Smooth muscle cell (in vitro differentiated cells): Measurements from ENCODE around the gene JAK1. TPM values are rescaled to one million over a fixed set of nuclear protein-coding genes. Genes with fewer than 3 reads are reported as not detected.

Experiments
- DNase-seq: peaks from one replicate; lab custom pipeline; 2025; ENCODE audit not compliant: unreplicated experiment; lab: John Stamatoyannopoulos, UW
- H2AFZ ChIP-seq: fragments of 200-600 bp; sonication (generic); 2 replicates; pipeline ENCODE4 v1.6.0; 2016; ENCODE audit warnings: antibody characterized with exemption, low read depth, mild to moderate bottlenecking
- H3F3A ChIP-seq: fragments of 200-600 bp; sonication (generic); 2 replicates; pipeline ENCODE4 v1.6.0; 2017; ENCODE audit warnings: antibody characterized with exemption, low read depth
- H3K27ac ChIP-seq: fragments of 200-600 bp; sonication (generic); 2 replicates; pipeline ENCODE4 v1.5.1; 2016; ENCODE audit warnings: low read depth, mild to moderate bottlenecking
- H3K27me3 ChIP-seq: fragments of 200-600 bp; sonication (generic); 2 replicates; pipeline ENCODE4 v1.6.1; 2016; ENCODE audit warnings: low read depth, mild to moderate bottlenecking
- H3K36me3 ChIP-seq: fragments of 200-600 bp; sonication (generic); 2 replicates; pipeline ENCODE4 v1.5.1; 2016; ENCODE audit warnings: low read depth
- H3K4me1 ChIP-seq: fragments of 200-600 bp; sonication (generic); 2 replicates; pipeline ENCODE4 v1.5.1; 2016; ENCODE audit warnings: low read depth
- H3K4me2 ChIP-seq: fragments of 200-600 bp; sonication (generic); 2 replicates; pipeline ENCODE4 v1.6.0; 2016; ENCODE audit warnings: mild to moderate bottlenecking
- H3K4me3 ChIP-seq: fragments of 200-600 bp; sonication (generic); 2 replicates; pipeline ENCODE4 v1.5.1; 2016; ENCODE audit warnings: mild to moderate bottlenecking
- H3K79me2 ChIP-seq: fragments of 200-600 bp; sonication (generic); 2 replicates; pipeline ENCODE4 v1.6.0; 2016; ENCODE audit warnings: low read depth, mild to moderate bottlenecking
- H3K9ac ChIP-seq: fragments of 200-600 bp; sonication (generic); 2 replicates; pipeline ENCODE4 v1.6.0; 2016; ENCODE audit warnings: low read depth
- H3K9me3 ChIP-seq: fragments of 200-600 bp; sonication (generic); replicated peaks from 2 replicates; pipeline ENCODE4 v1.5.1; 2016; ENCODE audit warnings: low read depth
- H4K20me1 ChIP-seq: fragments of 200-600 bp; sonication (generic); 2 replicates; pipeline ENCODE4 v1.6.0; 2016; ENCODE audit warnings: low read depth
- CTCF ChIP-seq: fragments of 200-600 bp; sonication (generic); IDR thresholded peaks from 2 replicates; pipeline ENCODE4 v1.5.1; 2017; ENCODE audit warnings: borderline replicate concordance, mild to moderate bottlenecking, antibody characterized with exemption; ENCODE audit not compliant: insufficient read depth, poor library complexity, severe bottlenecking
- WGBS: methylation state at CpG from one replicate; pipeline ENCODE4 v1.1.7; 2016; ENCODE audit warnings: low lambda C conversion rate; 5-methylcytosine and 5-hydroxymethylcytosine counted together
- polyA plus RNA-seq: library from polyadenylated mRNA; unstranded; fragments of >200 nt; fragmentation: Nextera tagmentation; extraction: Ambion mirVana; gene quantifications from 2 replicates; pipeline ENCODE4 v1.2.1, GENCODE V29; 2016
- total RNA-seq: library from RNA; depleted of rRNA; stranded (reverse); fragments of >200 nt; gene quantifications from 2 replicates; pipeline ENCODE4 v1.2.3, GENCODE V29; 2014

Gene JAK1
- total and polyA plus RNA-seq, 2 experiments from 2014 or later = 44.9 to 110 TPM

- Histone ChIP-seq H3K27me3 (no peaks in the 10 kb centered on the region), H4K20me1 (peaks cover 93% of the 10 kb centered on the region), H3K9me3 (no peaks in the 10 kb centered on the region), H3F3A (no peaks in the 10 kb centered on the region), H2AFZ (no peak overlapping the region), H3K27ac (peak overlapping the region; percentile 2), H3K79me2 (peaks cover 93% of the 10 kb centered on the region), H3K4me3 (no peak overlapping the region), H3K9ac (no peak overlapping the region), H3K4me1 (no peaks in the 10 kb centered on the region), H3K36me3 (no peaks in the 10 kb centered on the region), H3K4me2 (peak overlapping the region; percentile 22)
- TF ChIP-seq CTCF = no peak
- no peak for DNase-seq
- 61% methylated on average over 3 of the region's 3 CpGs for WGBS
Observed at GRCh38 chr1:64956010-64956640, 10.2 kb downstream of the JAK1 start.

GRCh38 chr1:64955097-64956009 is 11.0 kb downstream of the JAK1 start:
- Histone ChIP-seq H3K9me3 (no peaks in the 10 kb centered on the region), H3F3A (no peaks in the 10 kb centered on the region), H3K36me3 (no peaks in the 10 kb centered on the region), H3K27ac (no peak overlapping the region), H3K4me1 (no peaks in the 10 kb centered on the region), H2AFZ (no peak overlapping the region), H3K4me2 (no peak overlapping the region), H3K4me3 (no peak overlapping the region), H3K79me2 (peaks cover 93% of the 10 kb centered on the region), H4K20me1 (peaks cover 93% of the 10 kb centered on the region), H3K27me3 (no peaks in the 10 kb centered on the region), H3K9ac (no peak overlapping the region)
- WGBS = 75% methylated on average over 14 of the region's 14 CpGs
- TF ChIP-seq CTCF = no peak
- DNase-seq = no peak

- Histone ChIP-seq H3K4me3 (no peak overlapping the region), H3K9me3 (no peaks in the 10 kb centered on the region), H4K20me1 (peaks cover 91% of the 10 kb centered on the region), H3F3A (no peaks in the 10 kb centered on the region), H3K4me1 (peaks cover 5% of the 10 kb centered on the region), H2AFZ (no peak overlapping the region), H3K36me3 (no peaks in the 10 kb centered on the region), H3K79me2 (peaks cover 85% of the 10 kb centered on the region), H3K9ac (no peak overlapping the region), H3K4me2 (no peak overlapping the region), H3K27me3 (no peaks in the 10 kb centered on the region), H3K27ac (no peak overlapping the region)
- TF ChIP-seq CTCF = no peak
- 79% methylated on average over 6 of the region's 6 CpGs for WGBS
- DNase-seq = no peak
Observed at GRCh38 chr1:64953241-64953640, 13.1 kb downstream of the JAK1 start.
